ENCODE data around the gene LINC01488. TPM values are rescaled to one million over a fixed set of nuclear protein-coding genes. Genes with fewer than 3 reads are reported as not detected.

The LINC01488 gene
- total RNA-seq (2022; extraction: Qiagen RNA extraction): 0.03 to 0.05 TPM (median 0.05 TPM) in 3 of 5 replicates, not detected in the others

GRCh38 chr11:69481393-69481844 is at the start of gene LINC01488:
Gene LINC01488 (plus strand): TSS chr11:69481663.

Other genes with a start within 250 kb of the LINC01488 start
- 98.5 to 119 TPM (median 112 TPM) in 5 replicates for gene MYEOV, start 187.5 kb upstream of the LINC01488 start, total RNA-seq (2022; extraction: Qiagen RNA extraction)
- gene CCND1, start 159.5 kb downstream of the LINC01488 start, total RNA-seq (2022; extraction: Qiagen RNA extraction): 175 to 256 TPM (median 222 TPM) in 5 replicates
- 27.1 to 38.6 TPM (median 33.1 TPM) in 5 replicates for gene LTO1, start 193.7 kb downstream of the LINC01488 start, total RNA-seq (2022; extraction: Qiagen RNA extraction)
- gene FGF19, start 222.4 kb downstream of the LINC01488 start, total RNA-seq (2022; extraction: Qiagen RNA extraction): 0.03 to 0.08 TPM in 2 of 5 replicates, not detected in the others